Endothelial cell of umbilical vein (primary cell): Measurements from ENCODE around the gene GSK3A. TPM values are rescaled to one million over a fixed set of nuclear protein-coding genes. Genes with fewer than 3 reads are reported as not detected.

Experiments used
- BruUV-seq: library from RNA; stranded (reverse); fragments of 400-500 nt; replicated peaks from 2 replicates; lab custom pipeline; 2021; lab: Mats Ljungman, UMichigan
- CTCF ChIA-PET: fragments of 300-600, 350-600 bp; sonication (Branson Sonifier 250); formaldehyde crosslinking; loops from one replicate; lab custom pipeline; 2021; ENCODE audit warnings: antibody characterized with exemption, inconsistent platforms; lab: Charles Lee
- POLR2A ChIA-PET: fragments of 300-600, 350-600 bp; sonication (Branson Sonifier 250); formaldehyde crosslinking; loops from one replicate; lab custom pipeline; 2021; ENCODE audit warnings: antibody characterized with exemption, inconsistent platforms; lab: Charles Lee
- DNase-seq: peaks from one replicate; pipeline ENCODE4 v3.0.0-alpha.2; 2011; ENCODE audit warnings: low read depth, low spot score
- FAIRE-seq: peaks from 2 replicates; lab custom pipeline; 2011; peaks lifted over from hg19 to GRCh38; lab: Jason Lieb, UNC
- H2AFZ ChIP-seq: 2 replicates; pipeline ENCODE4 v1.6.0; 2012; ENCODE audit warnings: low read depth, low read length, control low read depth, inconsistent platforms
- H3K27ac ChIP-seq: 2 replicates; pipeline ENCODE4 v1.5.1; 2011; ENCODE audit warnings: low read depth, mild to moderate bottlenecking, control low read depth, low read length, moderate library complexity; ENCODE audit not compliant: insufficient read depth
- H3K27me3 ChIP-seq, 2 experiments: 2 replicates each; pipeline versions ENCODE4 v1.6.0 to v1.6.1; 2011; ENCODE audit warnings: low read length in 2 of 2, mixed read lengths in 1 of 2; ENCODE audit not compliant: control insufficient read depth in 2 of 2, insufficient read depth in 2 of 2
- H3K36me3 ChIP-seq, 2 experiments: 2 replicates in 1 of 2; 3 replicates in 1 of 2; pipeline ENCODE4 v1.5.1; 2011; ENCODE audit warnings: low read length in 2 of 2, mild to moderate bottlenecking in 1 of 2, moderate library complexity in 1 of 2; ENCODE audit not compliant: control insufficient read depth in 2 of 2, insufficient read depth in 2 of 2; ENCODE audit errors: extremely low read depth in 1 of 2
- H3K4me1 ChIP-seq: 3 replicates; pipeline ENCODE4 v1.5.1; 2011; ENCODE audit warnings: mild to moderate bottlenecking, low read length; ENCODE audit not compliant: control insufficient read depth, insufficient read depth; ENCODE audit errors: extremely low read depth
- H3K4me2 ChIP-seq: 2 replicates; pipeline ENCODE4 v1.6.1; 2011; ENCODE audit warnings: low read length, control low read depth, mixed read lengths; ENCODE audit not compliant: insufficient read depth
- H3K4me3 ChIP-seq, 3 experiments: fragments of 200-600 bp in 1 of 3; sonication (generic), shearing (Covaris generic) in 1 of 3; replicated peaks in 1 of 3; 2 replicates each; pipeline ENCODE4 v1.5.1; 2011 to 2016; ENCODE audit warnings: control low read depth in 3 of 3, low read length in 3 of 3, mild to moderate bottlenecking in 2 of 3, inconsistent platforms in 1 of 3, low read depth in 1 of 3, moderate library complexity in 1 of 3; ENCODE audit not compliant: insufficient read depth in 1 of 3
- H3K79me2 ChIP-seq: 2 replicates; pipeline ENCODE4 v1.6.0; 2012; ENCODE audit warnings: low read length, inconsistent platforms; ENCODE audit not compliant: control insufficient read depth, insufficient read depth
- H3K9ac ChIP-seq: replicated peaks from 2 replicates; pipeline ENCODE3; 2011; ENCODE audit warnings: low read length, control low read depth; ENCODE audit not compliant: insufficient read depth; ENCODE audit errors: extremely low read depth
- H3K9me1 ChIP-seq: replicated peaks from 3 replicates; pipeline ENCODE4 v1.6.0; 2011; ENCODE audit warnings: mild to moderate bottlenecking, low read length; ENCODE audit not compliant: control insufficient read depth, insufficient read depth; ENCODE audit errors: extremely low read depth
- H3K9me3 ChIP-seq: replicated peaks from 2 replicates; pipeline ENCODE4 v1.5.1; 2012; ENCODE audit warnings: low read length, inconsistent platforms; ENCODE audit not compliant: control insufficient read depth, insufficient read depth
- H4K20me1 ChIP-seq: replicated peaks from 2 replicates; pipeline ENCODE3; 2011; ENCODE audit warnings: mild to moderate bottlenecking, low read length; ENCODE audit not compliant: control insufficient read depth, insufficient read depth; ENCODE audit errors: extremely low read depth
- CTCF ChIP-seq, 2 donors: IDR thresholded peaks; 1 replicate in 1 of 2; 2 replicates in 1 of 2; pipeline ENCODE4 v1.5.1; 2011; ENCODE audit warnings: low read length in 2 of 2, mild to moderate bottlenecking in 2 of 2, moderate library complexity in 2 of 2, control low read depth in 1 of 2, inconsistent platforms in 1 of 2, low read depth in 1 of 2; ENCODE audit not compliant: insufficient read depth in 1 of 2; ENCODE audit errors: extremely low read depth in 1 of 2
- EZH2 ChIP-seq: IDR thresholded peaks from 2 replicates; pipeline ENCODE4 v1.6.1; 2012; ENCODE audit warnings: borderline replicate concordance, low read depth, mild to moderate bottlenecking, moderate library complexity, low read length, inconsistent platforms; ENCODE audit not compliant: severe bottlenecking
- FOS ChIP-seq: IDR thresholded peaks from 2 replicates; pipeline ENCODE4 v1.6.1; 2011; ENCODE audit warnings: mild to moderate bottlenecking, low read length, moderate library complexity, borderline replicate concordance; ENCODE audit not compliant: insufficient read depth
- GATA2 ChIP-seq: IDR thresholded peaks from 2 replicates; pipeline ENCODE4 v1.7.0; 2011; ENCODE audit warnings: low read depth, mild to moderate bottlenecking, moderate library complexity, mixed read lengths, low read length; ENCODE audit not compliant: insufficient read length, insufficient read depth
- JUN ChIP-seq: IDR thresholded peaks from 2 replicates; pipeline ENCODE4 v1.6.1; 2011; ENCODE audit warnings: borderline replicate concordance, low read depth; ENCODE audit not compliant: insufficient read length, insufficient read depth
- MAX ChIP-seq: IDR thresholded peaks from 2 replicates; pipeline ENCODE4 v1.6.1; 2011; ENCODE audit not compliant: insufficient read depth, insufficient read length
- MYC ChIP-seq: IDR thresholded peaks from one replicate; pipeline ENCODE4 v1.6.1; 2011; ENCODE audit warnings: mild to moderate bottlenecking, low read depth, low read length
- dilution Hi-C: fragments of 300-500 bp; cut with MboI; formaldehyde crosslinking; loops from one replicate; pipeline ENCODE4 v1.15.0; 2019; ENCODE audit warnings: low sequenced_read_pairs; ENCODE audit not compliant: extremely low pct_ligation_motif_present
- intact Hi-C: fragments of 100-400 bp; cut with micrococcal nuclease; formaldehyde crosslinking; loops from one replicate; pipeline ENCODE4 v1.10.0; 2022
- polyA plus RNA-seq, 4 experiments: library from polyadenylated mRNA; depleted of rRNA in 3 of 4; stranded (reverse) in 3 of 4; unstranded in 1 of 4; fragments of >200 nt; gene quantifications; 2 replicates each; pipeline versions ENCODE4 v1.2.1 to v1.2.3, GENCODE V29; 2011 to 2012; ENCODE audit warnings: missing spikeins in 1 of 4
- total RNA-seq: library from RNA; stranded (reverse); gene quantifications from 2 replicates; pipeline ENCODE4 v1.2.3, GENCODE V29; 2021

Gene GSK3A
- total and polyA plus RNA-seq, 2 donors (not counting 3 experiments of a cell fraction or from before 2014, with no cell fraction given): 49.5 to 73.7 TPM

- no TSS peak for BruUV-seq
- no peaks in the 10 kb centered on the region for H4K20me1 ChIP-seq
- H3K27ac ChIP-seq: no peak overlapping the region
- no peaks in the 10 kb centered on the region for H3K9me3 ChIP-seq
- no peaks in the 10 kb centered on the region for H3K9me1 ChIP-seq
- no peaks in the 10 kb centered on the region for H3K27me3 ChIP-seq
- ChIA-PET CTCF (interaction anchor here (2.1 to 3.6 kb wide), 2 partner anchors 8 to 25 kb away, joined by 23 to 24 read pairs; no protein-coding TSS in a partner anchor), POLR2A (no interaction called here)
- no peak overlapping the region for H3K4me3 ChIP-seq
- TF ChIP-seq CTCF (IDR thresholded peaks at IDR 0.05; ENCODE audit: extremely low read depth in 1 of 2, insufficient read depth in 1 of 2, low read depth in 1 of 2, low read length in 2 of 2) (no peak), JUN (no peak), FOS (no peak), MYC (no peak), EZH2 (no peak), GATA2 (no peak), MAX (no peak)
- dilution Hi-C loops: no loop called here
- no peak for DNase-seq
- H2AFZ ChIP-seq: no peak overlapping the region
- intact Hi-C loops: no loop called here
- no peak overlapping the region for H3K9ac ChIP-seq
- peaks cover 44% of the 10 kb centered on the region for H3K79me2 ChIP-seq
- H3K4me1 ChIP-seq: peaks cover 27% of the 10 kb centered on the region
- peaks cover 12 to 28% of the 10 kb centered on the region in 2 experiments for H3K36me3 ChIP-seq
- no peak overlapping the region for H3K4me2 ChIP-seq
- FAIRE-seq: no peak
These were observed 29.6 kb upstream of the GSK3A start for GRCh38 chr19:42271861-42272534.
